K562 (cell line): ENCODE results near the gene RABL6. TPM values are rescaled to one million over a fixed set of nuclear protein-coding genes. Genes with fewer than 3 reads are reported as not detected.
A peak's percentile ranks its signal among the peaks of the same experiment; 100 is the strongest.

Experiments
- ATAC-seq: fragments of 200-7000 bp; cut with Tn5 transposase; 3 replicates; pipeline ENCODE4 v1.9.1; 2020; ENCODE audit warnings: moderate library complexity
- BruUV-seq: library from RNA; stranded (reverse); fragments of 400-500 nt; replicated peaks from 2 replicates; lab custom pipeline; 2021; lab: Mats Ljungman, UMichigan
- CTCF ChIA-PET: fragments of 300-600 bp; formaldehyde crosslinking; extraction: SDS; loops from one replicate; lab custom pipeline; 2021; ENCODE audit warnings: low intra/inter-chr PET ratio; lab: Yijun Ruan, JAX
- POLR2A ChIA-PET: fragments of 300-600, 350-650 bp; sonication (Branson Sonifier 250); formaldehyde crosslinking; extraction: SDS; loops from one replicate; lab custom pipeline; 2021; ENCODE audit warnings: antibody characterized with exemption, inconsistent platforms; lab: Yijun Ruan, JAX
- DNase-seq, 4 experiments: peaks; one replicate each; pipeline versions ENCODE4 v3.0.0 to v3.0.0-alpha.2; 2011 to 2018; ENCODE audit warnings: low spot score in 3 of 4, mixed read lengths in 3 of 4; ENCODE audit errors: extremely low read depth in 1 of 4
- FAIRE-seq: peaks from 2 replicates; lab custom pipeline; 2011; peaks lifted over from hg19 to GRCh38; lab: Jason Lieb, UNC
- H2AFZ ChIP-seq: 2 replicates; pipeline ENCODE4 v1.6.0; 2011; ENCODE audit warnings: low read depth, low read length, control low read depth, inconsistent platforms
- H3K27ac ChIP-seq: fragments of 200-600 bp; 3 replicates; pipeline ENCODE4 v1.8.0; 2011; ENCODE audit warnings: low read depth, mild to moderate bottlenecking, control low read depth, inconsistent platforms, low read length, moderate library complexity, mixed read lengths; ENCODE audit errors: extremely low read depth
- H3K27me3 ChIP-seq, 2 experiments: fragments of 300-600 bp in 1 of 2; 2 replicates in 1 of 2; 3 replicates in 1 of 2; pipeline versions ENCODE4 v1.6.0 to v1.8.0; 2011; ENCODE audit warnings: inconsistent platforms in 2 of 2, low read length in 2 of 2, mild to moderate bottlenecking in 1 of 2, mixed read lengths in 1 of 2, moderate library complexity in 1 of 2; ENCODE audit not compliant: control insufficient read depth in 2 of 2, insufficient read depth in 2 of 2
- H3K36me3 ChIP-seq: fragments of 300-600 bp; 3 replicates; pipeline ENCODE4 v1.8.0; 2011; ENCODE audit warnings: mild to moderate bottlenecking, low read length, inconsistent platforms; ENCODE audit not compliant: control insufficient read depth, insufficient read depth
- H3K4me1 ChIP-seq, 2 experiments: fragments of 200-600 bp in 1 of 2; replicated peaks in 1 of 2; 2 replicates in 1 of 2; 3 replicates in 1 of 2; pipeline versions ENCODE4 v1.5.1 to v1.8.0; 2011; ENCODE audit warnings: inconsistent platforms in 2 of 2, low read length in 2 of 2, mild to moderate bottlenecking in 1 of 2, mixed read lengths in 1 of 2, moderate library complexity in 1 of 2; ENCODE audit not compliant: control insufficient read depth in 2 of 2, insufficient read depth in 2 of 2
- H3K4me2 ChIP-seq: 2 replicates; pipeline ENCODE4 v1.6.1; 2011; ENCODE audit warnings: low read length, control low read depth, inconsistent platforms, mixed read lengths; ENCODE audit not compliant: insufficient read depth
- H3K4me3 ChIP-seq: fragments of 200-600 bp; sonication (generic), shearing (Covaris generic); 2 replicates; pipeline ENCODE4 v1.5.1; 2016; ENCODE audit warnings: control low read depth, inconsistent platforms
- H3K79me2 ChIP-seq: fragments of 200-600 bp; 3 replicates; pipeline ENCODE4 v1.8.0; 2011; ENCODE audit warnings: low read length, inconsistent platforms; ENCODE audit not compliant: control insufficient read depth, insufficient read depth
- H3K9ac ChIP-seq, 2 experiments: 2 replicates each; pipeline versions ENCODE4 v1.6.0 to v1.6.1; 2011; ENCODE audit warnings: low read depth in 2 of 2, low read length in 2 of 2, control low read depth in 1 of 2, inconsistent platforms in 1 of 2, mild to moderate bottlenecking in 1 of 2, mixed read lengths in 1 of 2; ENCODE audit not compliant: insufficient read depth in 1 of 2
- H3K9me1 ChIP-seq: one replicate; pipeline ENCODE4 v1.6.0; 2011; ENCODE audit warnings: inconsistent platforms, mild to moderate bottlenecking, low read length, moderate library complexity; ENCODE audit not compliant: control insufficient read depth, insufficient read depth
- H3K9me3 ChIP-seq: replicated peaks from 2 replicates; pipeline ENCODE4 v1.5.1; 2011; ENCODE audit warnings: low read depth, low read length, inconsistent platforms; ENCODE audit not compliant: control insufficient read depth, insufficient read depth
- H4K20me1 ChIP-seq: replicated peaks from 2 replicates; pipeline ENCODE4 v1.6.1; 2011; ENCODE audit warnings: low read length, inconsistent platforms, mixed read lengths; ENCODE audit not compliant: control insufficient read depth, insufficient read depth
- BACH1 ChIP-seq: fragments of 200-800 bp; sonication (Bioruptor generic); IDR thresholded peaks from 2 replicates; pipeline ENCODE4 v1.6.1; 2016; ENCODE audit warnings: missing genetic modification characterization, missing compliant biosample characterization
- DLX4 ChIP-seq: fragments of 250-450 bp; sonication (Bioruptor Pico); IDR thresholded peaks from 2 replicates; pipeline ENCODE4 v1.6.1; 2021; ENCODE audit warnings: mild to moderate bottlenecking
- FOXO4 ChIP-seq: fragments of 450-650 bp; formaldehyde crosslinking; IDR thresholded peaks from 2 replicates; pipeline ENCODE4 v1.4.0; 2020; ENCODE audit warnings: mild to moderate bottlenecking, moderate library complexity
- HDAC3 ChIP-seq: fragments of 450-650 bp; IDR thresholded peaks from 2 replicates; pipeline ENCODE4 v1.6.1; 2018; ENCODE audit warnings: borderline replicate concordance, mild to moderate bottlenecking, moderate library complexity; ENCODE audit not compliant: partially characterized antibody
- HMBOX1 ChIP-seq: sonication (generic); IDR thresholded peaks from 2 replicates; pipeline ENCODE4 v1.6.1; 2016
- ID3 ChIP-seq, 2 experiments: fragments of 250-450 bp in 1 of 2; fragments of 450-650 bp in 1 of 2; sonication (Bioruptor Pico) in 1 of 2; IDR thresholded peaks; 2 replicates each; pipeline versions ENCODE4 v1.6.1 to v1.8.0; 2016 to 2021; ENCODE audit warnings: mild to moderate bottlenecking in 2 of 2, moderate library complexity in 2 of 2, missing compliant biosample characterization in 1 of 2, missing genetic modification characterization in 1 of 2
- MAZ ChIP-seq, 2 experiments: fragments of 450-650 bp in 1 of 2; sonication (generic) in 1 of 2; formaldehyde crosslinking; IDR thresholded peaks in 1 of 2; conservative IDR thresholded peaks in 1 of 2; 2 replicates each; pipeline versions ENCODE4 v1.4.0 to v1.5.0; 2020; ENCODE audit warnings: mild to moderate bottlenecking in 1 of 2, missing genetic modification reagents in 1 of 2
- PBX2 ChIP-seq, 2 experiments: IDR thresholded peaks in 1 of 2; conservative IDR thresholded peaks in 1 of 2; 2 replicates each; pipeline ENCODE4 v1.6.1; 2016; ENCODE audit warnings: low read depth in 2 of 2, mild to moderate bottlenecking in 1 of 2, missing compliant biosample characterization in 1 of 2, missing genetic modification characterization in 1 of 2, moderate library complexity in 1 of 2
- PHF8 ChIP-seq: fragments of 200-600 bp; sonication (generic); IDR thresholded peaks from 2 replicates; pipeline ENCODE4 v1.6.1; 2012; ENCODE audit warnings: mixed run types, mild to moderate bottlenecking, inconsistent platforms, low read length, moderate library complexity, borderline replicate concordance
- RFX5 ChIP-seq: IDR thresholded peaks from 2 replicates; pipeline ENCODE4 v1.6.1; 2011; ENCODE audit warnings: low read depth, mild to moderate bottlenecking, improper control_type of control experiment, low read length
- SLC30A9 ChIP-seq: fragments of 250-450 bp; sonication (Bioruptor Pico); IDR thresholded peaks from 2 replicates; pipeline ENCODE4 v1.8.0; 2022; ENCODE audit warnings: mild to moderate bottlenecking, moderate library complexity
- ZFPM2 ChIP-seq: fragments of 250-450 bp; sonication (Bioruptor Pico); IDR thresholded peaks from 2 replicates; pipeline ENCODE4 v1.5.1; 2022; ENCODE audit warnings: mild to moderate bottlenecking
- ZNF274 ChIP-seq: IDR thresholded peaks from 2 replicates; pipeline ENCODE4 v1.6.1; 2011; ENCODE audit warnings: low read depth, mild to moderate bottlenecking, low read length, moderate library complexity, borderline replicate concordance
- WGBS: fragments of 100-300 bp; shearing (Covaris generic); methylation state at CpG from one replicate; pipeline ENCODE4 v1.1.6; 2016; ENCODE audit warnings: low coverage, mixed read lengths; ENCODE audit not compliant: insufficient coverage; ENCODE audit errors: missing lambda C conversion rate; 5-methylcytosine and 5-hydroxymethylcytosine counted together
- in situ Hi-C: fragments of 300-500 bp; cut with MboI; formaldehyde crosslinking; loops from 4 replicates; pipeline ENCODE4 v1.15.0; 2018; ENCODE audit warnings: inconsistent platforms, mixed read lengths
- intact Hi-C: fragments of 100-400 bp; cut with micrococcal nuclease; formaldehyde crosslinking; loops from 2 replicates; pipeline ENCODE4 v1.14.2; 2022
- polyA plus RNA-seq, 8 experiments: library from polyadenylated mRNA; depleted of rRNA in 4 of 8; stranded (reverse) in 5 of 8; unstranded in 3 of 8; fragments of >200 nt; fragmentation: Nextera tagmentation in 2 of 8; fragmentation: Illumina TruSeq in 1 of 8; extraction: Ambion mirVana in 2 of 8; extraction: Trizol in 1 of 8; gene quantifications; 2 replicates each; pipeline versions ENCODE4 v1.2.1 to v1.2.3, GENCODE V29; 2011 to 2014; ENCODE audit warnings: inconsistent platforms in 1 of 8, missing spikeins in 1 of 8
- total RNA-seq, 7 experiments: library from RNA; depleted of rRNA in 6 of 7; stranded (reverse); fragments of >200 nt in 6 of 7; fragmentation: Illumina TruSeq in 2 of 7; extraction: Trizol in 2 of 7; gene quantifications; 2 replicates each; pipeline versions ENCODE4 v1.2.1 to v1.2.3, GENCODE V29; 2011 to 2021; ENCODE audit warnings: low replicate concordance in 1 of 7

RABL6 gene
- total and polyA plus RNA-seq, 9 of the 15 experiments (the other 6 are each of a cell fraction or from before 2014, with no cell fraction given): 5.6 to 181 (median 84.5) TPM

DNA sequence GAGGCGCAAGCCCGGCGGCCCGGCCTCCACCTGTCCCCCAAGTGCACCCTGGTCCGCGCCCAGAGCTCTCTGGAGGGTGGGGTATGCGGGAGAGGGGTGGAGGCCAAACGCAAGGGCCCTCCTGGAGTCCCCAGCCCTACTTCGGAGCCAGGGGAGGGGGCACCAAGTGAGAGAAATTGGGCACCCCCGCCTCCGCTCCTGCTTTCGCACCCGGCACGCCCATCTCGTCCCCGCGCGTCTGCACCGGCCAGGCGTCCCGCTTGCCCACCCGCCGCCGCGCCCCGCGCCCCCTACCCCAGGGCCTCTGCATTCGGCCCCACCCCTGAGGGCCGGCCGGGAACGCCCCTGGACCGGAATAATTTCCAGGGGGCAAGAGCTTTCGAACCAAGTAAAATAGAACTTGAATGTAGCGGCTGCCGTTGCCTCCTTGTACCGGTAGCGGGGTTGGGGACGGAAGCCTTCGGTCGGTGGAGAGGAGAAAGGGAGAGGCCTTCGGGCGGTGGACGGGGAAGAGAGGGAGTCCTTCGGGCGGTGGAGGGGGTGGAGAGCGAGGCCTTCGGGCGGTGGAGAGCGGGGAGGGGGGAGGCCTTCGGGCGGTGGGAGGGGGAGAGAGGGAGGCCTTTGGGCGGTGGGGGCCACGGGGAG is 40.8 kb downstream of the RABL6 start:
- H3K36me3 ChIP-seq: peaks cover 29% of the 10 kb centered on the region; the same call in 1 of the 3 replicates
- WGBS: 0% methylated on average over 26 of the region's 53 CpGs
- DNase-seq: peak; percentile 61 to 84 (median 64)
- H3K4me1 ChIP-seq: peaks cover 9 to 84% of the 10 kb centered on the region in 2 experiments; a peak in 4 of 5 replicates
- peak overlapping the region; percentile 97 for H3K4me2 ChIP-seq
- H3K9ac ChIP-seq: peak overlapping the region; percentile 92 to 97
- BruUV-seq: TSS peak; percentile 92
- FAIRE-seq: no peak
- ChIA-PET CTCF (no interaction called here), POLR2A (interaction anchor here (0.6 to 1.8 kb wide), 14 partner anchors 8 to 697 kb away, joined by 3 to 8 read pairs (median 4); partner anchors contain the start of genes EDF1 and TRAF2)
- peak; percentile 43 for ATAC-seq
- no peaks in the 10 kb centered on the region for H3K9me1 ChIP-seq
- H3K27me3 ChIP-seq: no peaks in the 10 kb centered on the region
- peak overlapping the region; percentile 95 for H3K4me3 ChIP-seq
- peak overlapping the region; percentile 89 for H3K27ac ChIP-seq
- 0 out of 2 replicates have a peak, but pooled peaks cover 5% of the 10 kb centered on the region for H4K20me1 ChIP-seq
- in situ Hi-C loops (no loop called here), intact Hi-C loops (loop anchor here (1.0 to 5.0 kb wide), 3 partner anchors 38 to 94 kb away; partner anchors contain the start of genes FBXW5, TMEM141 and TRAF2)
- peaks cover 27% of the 10 kb centered on the region for H3K79me2 ChIP-seq
- peak overlapping the region; percentile 98 for H2AFZ ChIP-seq
- H3K9me3 ChIP-seq: no peaks in the 10 kb centered on the region
- TF ChIP-seq MAZ (CRISPR knock-in tag; conservative IDR thresholded peaks at IDR 0.05 in 1 of 2, IDR thresholded peaks at IDR 0.05 in 1 of 2) (no peak; a peak in 1 of 4 replicates), FOXO4 (CRISPR knock-in tag) (no peak), ZFPM2 (CRISPR knock-in tag) (no peak), ID3 (CRISPR knock-in tag; IDR thresholded peaks at IDR 0.05) (no peak), ID3 (tag; IDR thresholded peaks at IDR 0.05) (no peak), SLC30A9 (CRISPR knock-in tag) (no peak), RFX5 (no peak), HMBOX1 (no peak), BACH1 (tag) (no peak), HDAC3 (no peak), PBX2 (CRISPR knock-in tag; IDR thresholded peaks at IDR 0.05; ENCODE audit: low read depth) (no peak), PBX2 (tag; conservative IDR thresholded peaks at IDR 0.05; ENCODE audit: low read depth) (no peak), ZNF274 (no peak), PHF8 (peak; percentile 11; the same call in 1 of the 2 replicates), DLX4 (no peak)
